ENCODE data around the gene KPNA5. TPM values are rescaled to one million over a fixed set of nuclear protein-coding genes. Genes with fewer than 3 reads are reported as not detected.

Gene KPNA5
- total and polyA plus RNA-seq, 2 of the 8 experiments (the other 6 are each of a cell fraction or from before 2014, with no cell fraction given): 2.0 to 9.7 TPM

DNA sequence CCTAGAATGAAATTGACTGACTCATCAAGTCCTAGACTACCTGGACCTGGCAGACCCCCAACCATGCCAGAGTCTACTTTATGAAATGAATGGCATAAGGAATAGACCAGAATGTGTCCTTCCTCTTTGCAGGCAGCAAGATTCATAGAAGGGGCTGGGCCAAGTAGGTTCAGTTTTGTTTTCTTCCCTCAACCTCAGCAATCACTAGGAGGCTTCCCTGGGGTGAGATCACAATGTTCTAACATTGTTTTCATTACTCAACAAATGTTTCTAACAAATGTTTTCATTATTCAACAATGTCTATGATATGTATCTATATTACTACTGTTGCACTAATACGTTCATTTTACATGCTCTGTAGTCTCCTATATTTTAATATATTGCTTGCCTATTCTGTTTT is 92.9 kb downstream of the KPNA5 start:
- Histone ChIP-seq H2BK120ac (replicated peaks; ENCODE audit: low read depth, low read length) (no peak overlapping the region), H3K27ac (ENCODE audit: low read depth, low read length) (no peak overlapping the region), H3K27me3 (replicated peaks in 1 of 4; ENCODE audit: control insufficient read depth in 3 of 4, extremely low read depth in 1 of 4, insufficient read depth in 3 of 4, low read length in 3 of 4) (no peaks in the 10 kb centered on the region), H3K23ac (ENCODE audit: insufficient read length) (no peak overlapping the region), H3K9me3 (ENCODE audit: insufficient read depth in 2 of 2, low read depth in 1 of 2, low read length in 1 of 2) (no peaks in the 10 kb centered on the region), H2BK12ac (ENCODE audit: low read depth, low read length) (no peak overlapping the region), H3K79me2 (ENCODE audit: control insufficient read depth in 1 of 2, insufficient read depth in 2 of 2, low read length in 2 of 2) (no peaks in the 10 kb centered on the region), H3K14ac (ENCODE audit: insufficient read length) (no peak overlapping the region), H3K4me2 (ENCODE audit: insufficient read depth in 1 of 2, low read depth in 2 of 2, low read length in 2 of 2) (no peak overlapping the region), H3K36me3 (ENCODE audit: control insufficient read depth in 2 of 4, insufficient read depth in 4 of 4, low read length in 3 of 4) (no peaks in the 10 kb centered on the region), H3K4me1 (replicated peaks in 1 of 4; ENCODE audit: control insufficient read depth in 3 of 4, insufficient read depth in 4 of 4, low read length in 3 of 4) (no peaks in the 10 kb centered on the region), H2BK5ac (ENCODE audit: low read depth, low read length) (no peak overlapping the region), H4K91ac (replicated peaks; ENCODE audit: insufficient read length, low read length) (no peak overlapping the region), H3K23me2 (ENCODE audit: low read depth, low read length) (no peaks in the 10 kb centered on the region), H3K56ac (replicated peaks; ENCODE audit: insufficient read length, low read depth, low read length) (no peak overlapping the region), H3K4ac (replicated peaks; ENCODE audit: insufficient read length, low read depth, low read length) (no peak overlapping the region), H3K4me3 (ENCODE audit: extremely low read depth in 1 of 4, insufficient read depth in 2 of 4, low read depth in 3 of 4, low read length in 4 of 4) (no peak overlapping the region), H3K79me1 (ENCODE audit: low read depth, low read length) (no peaks in the 10 kb centered on the region), H2AFZ (ENCODE audit: low read length) (no peak overlapping the region), H2AK5ac (ENCODE audit: low read depth, low read length) (no peak overlapping the region), H3K18ac (ENCODE audit: extremely low read depth, low read length) (no peak overlapping the region), H4K8ac (ENCODE audit: extremely low read depth, insufficient read depth, low read length) (no peak overlapping the region), H2BK20ac (ENCODE audit: low read length) (no peak overlapping the region), H3K9ac (replicated peaks in 1 of 4; ENCODE audit: extremely low read depth in 1 of 4, low read depth in 3 of 4, low read length in 3 of 4) (no peak overlapping the region), H4K5ac (ENCODE audit: insufficient read length, low read depth, low read length) (no peak overlapping the region), H4K20me1 (replicated peaks in 1 of 2; ENCODE audit: control insufficient read depth in 1 of 2, insufficient read depth in 2 of 2, low read length in 2 of 2) (no peaks in the 10 kb centered on the region), H2BK15ac (ENCODE audit: low read length) (no peak overlapping the region)
- no peak for DNase-seq (ENCODE audit: low read depth in 1 of 2, low spot score in 2 of 2)
- FAIRE-seq: no peak
- POLR2A ChIA-PET (ENCODE audit: partially characterized antibody): no interaction called here
- WGBS, 2 experiments (ENCODE audit: extremely low coverage in 1 of 2, insufficient coverage in 1 of 2, insufficient read length in 1 of 2, insufficient replicate concordance in 2 of 2, low coverage in 1 of 2, low lambda C conversion rate in 2 of 2, missing lambda C conversion rate in 1 of 2): 94% methylated on average over 1 of the region's 1 CpG; no CpG with 5 or more reads in 1 of the 2 experiments
- CTCF ChIA-PET (ENCODE audit: partially characterized antibody): no interaction called here
- no peak for TF ChIP-seq BRCA1 (IDR thresholded peaks at IDR 0.05; ENCODE audit: low read depth, low read length)
- TF ChIP-seq TEAD4 (IDR thresholded peaks at IDR 0.05; ENCODE audit: low read depth, low read length): no peak
- TF ChIP-seq KDM1A (IDR thresholded peaks at IDR 0.05; ENCODE audit: borderline replicate concordance, low read length): no peak
